VCaP (cell line): ENCODE data around the gene RGMB.

Experiments
- H3K27ac ChIP-seq: fragments of 450-650 bp; 2 replicates; pipeline ENCODE4 v1.5.1; 2017
- TF ChIP-seq, protein P1 (sequence below): fragments of 450-650 bp; conservative IDR thresholded peaks from 2 replicates; pipeline ENCODE4 v1.5.1; 2017; ENCODE audit warnings: mild to moderate bottlenecking, moderate library complexity

Gene RGMB

GRCh38 chr5:98825582-98826375, 52.3 kb downstream of the RGMB start:
- TF ChIP-seq, protein P1, sequence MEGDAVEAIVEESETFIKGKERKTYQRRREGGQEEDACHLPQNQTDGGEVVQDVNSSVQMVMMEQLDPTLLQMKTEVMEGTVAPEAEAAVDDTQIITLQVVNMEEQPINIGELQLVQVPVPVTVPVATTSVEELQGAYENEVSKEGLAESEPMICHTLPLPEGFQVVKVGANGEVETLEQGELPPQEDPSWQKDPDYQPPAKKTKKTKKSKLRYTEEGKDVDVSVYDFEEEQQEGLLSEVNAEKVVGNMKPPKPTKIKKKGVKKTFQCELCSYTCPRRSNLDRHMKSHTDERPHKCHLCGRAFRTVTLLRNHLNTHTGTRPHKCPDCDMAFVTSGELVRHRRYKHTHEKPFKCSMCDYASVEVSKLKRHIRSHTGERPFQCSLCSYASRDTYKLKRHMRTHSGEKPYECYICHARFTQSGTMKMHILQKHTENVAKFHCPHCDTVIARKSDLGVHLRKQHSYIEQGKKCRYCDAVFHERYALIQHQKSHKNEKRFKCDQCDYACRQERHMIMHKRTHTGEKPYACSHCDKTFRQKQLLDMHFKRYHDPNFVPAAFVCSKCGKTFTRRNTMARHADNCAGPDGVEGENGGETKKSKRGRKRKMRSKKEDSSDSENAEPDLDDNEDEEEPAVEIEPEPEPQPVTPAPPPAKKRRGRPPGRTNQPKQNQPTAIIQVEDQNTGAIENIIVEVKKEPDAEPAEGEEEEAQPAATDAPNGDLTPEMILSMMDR = no peak
- H3K27ac ChIP-seq = no peak overlapping the region

- TF ChIP-seq, protein P1 = peak; percentile 80
- no peak overlapping the region for H3K27ac ChIP-seq
Observed at GRCh38 chr5:98827161-98827560, 53.7 kb downstream of the RGMB start.

GRCh38 chr5:98827588-98828284, 54.3 kb downstream of the RGMB start:
- TF ChIP-seq, protein P1 = no peak
- no peak overlapping the region for H3K27ac ChIP-seq

GRCh38 chr5:98836175-98836574, 62.7 kb downstream of the RGMB start:
- no peak overlapping the region for H3K27ac ChIP-seq
- TF ChIP-seq, protein P1 = no peak

GRCh38 chr5:98839469-98840383, 66.3 kb downstream of the RGMB start:
- TF ChIP-seq, protein P1 = no peak

DNA sequence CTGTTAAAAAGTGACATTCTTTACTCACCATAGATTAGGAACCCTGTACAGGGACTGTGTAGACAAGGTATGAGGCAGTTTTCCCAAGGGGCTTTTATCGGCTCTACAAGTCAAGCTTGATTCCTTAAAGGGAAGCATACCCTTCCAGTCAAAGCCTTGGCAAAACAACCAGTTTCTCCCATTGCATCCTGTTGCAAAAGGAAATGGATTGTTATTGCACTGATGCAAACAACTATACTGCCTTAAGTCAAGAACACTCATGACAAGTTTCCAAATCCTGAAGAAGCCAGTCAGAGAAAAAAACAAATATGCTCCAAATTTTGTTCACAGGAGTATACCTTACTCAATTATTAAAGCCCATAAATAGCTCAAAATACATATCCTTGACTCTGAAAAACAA, 67.5 kb downstream of the RGMB start:
- H3K27ac ChIP-seq = no peak overlapping the region
- TF ChIP-seq, protein P1 = no peak

More at GRCh38 chr5:98839469-98840383, 66.3 kb downstream of the RGMB start:
- no peak overlapping the region for H3K27ac ChIP-seq

DNA sequence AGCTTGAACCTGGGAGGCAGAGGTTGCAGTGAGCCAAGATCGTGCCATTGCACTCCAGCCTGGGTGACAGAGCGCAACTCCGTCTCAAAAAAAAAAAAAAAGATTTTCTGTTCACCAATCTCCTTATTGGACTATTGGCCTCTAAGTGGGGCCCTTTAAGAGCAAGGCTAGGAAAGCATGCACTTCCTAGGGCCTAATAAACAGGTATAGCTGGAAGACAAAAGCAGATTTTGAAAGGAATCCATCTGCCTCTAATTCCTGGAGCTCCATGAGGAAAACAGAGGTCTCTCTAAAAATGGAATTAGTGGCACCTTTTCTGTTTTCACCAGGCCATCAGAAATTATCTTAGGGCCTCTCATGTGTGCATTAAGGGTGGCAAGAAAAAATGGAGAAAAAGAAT, 70.0 kb downstream of the RGMB start:
- TF ChIP-seq, protein P1 = no peak
- no peak overlapping the region for H3K27ac ChIP-seq
